Suprapubic skin (tissue), 4 donors: ENCODE data around the gene NDOR1.

Source experiments
- EP300 ChIP-seq: sonication (generic); formaldehyde crosslinking; IDR thresholded peaks from one replicate; pipeline ENCODE4 v1.6.1; 2017; ENCODE audit warnings: antibody characterized with exemption
- POLR2A ChIP-seq, 2 donors: fragments of 450-650 bp; IDR thresholded peaks; one replicate each; pipeline ENCODE4 v1.6.1; 2017; ENCODE audit warnings: antibody characterized with exemption in 2 of 2, mild to moderate bottlenecking in 2 of 2, moderate library complexity in 2 of 2
- POLR2AphosphoS5 ChIP-seq, 3 donors: sonication (generic); formaldehyde crosslinking; IDR thresholded peaks; one replicate each; pipeline ENCODE4 v1.6.1; 2017; ENCODE audit warnings: antibody characterized with exemption in 3 of 3
- TF ChIP-seq, protein P1 (sequence below), 2 donors: fragments of 200-600 bp in 1 of 2; fragments of 450-650 bp in 1 of 2; sonication (generic) in 1 of 2; IDR thresholded peaks; one replicate each; pipeline ENCODE4 v1.5.1; 2016 to 2019; ENCODE audit warnings: antibody characterized with exemption in 2 of 2, mild to moderate bottlenecking in 1 of 2, moderate library complexity in 1 of 2

DNA sequence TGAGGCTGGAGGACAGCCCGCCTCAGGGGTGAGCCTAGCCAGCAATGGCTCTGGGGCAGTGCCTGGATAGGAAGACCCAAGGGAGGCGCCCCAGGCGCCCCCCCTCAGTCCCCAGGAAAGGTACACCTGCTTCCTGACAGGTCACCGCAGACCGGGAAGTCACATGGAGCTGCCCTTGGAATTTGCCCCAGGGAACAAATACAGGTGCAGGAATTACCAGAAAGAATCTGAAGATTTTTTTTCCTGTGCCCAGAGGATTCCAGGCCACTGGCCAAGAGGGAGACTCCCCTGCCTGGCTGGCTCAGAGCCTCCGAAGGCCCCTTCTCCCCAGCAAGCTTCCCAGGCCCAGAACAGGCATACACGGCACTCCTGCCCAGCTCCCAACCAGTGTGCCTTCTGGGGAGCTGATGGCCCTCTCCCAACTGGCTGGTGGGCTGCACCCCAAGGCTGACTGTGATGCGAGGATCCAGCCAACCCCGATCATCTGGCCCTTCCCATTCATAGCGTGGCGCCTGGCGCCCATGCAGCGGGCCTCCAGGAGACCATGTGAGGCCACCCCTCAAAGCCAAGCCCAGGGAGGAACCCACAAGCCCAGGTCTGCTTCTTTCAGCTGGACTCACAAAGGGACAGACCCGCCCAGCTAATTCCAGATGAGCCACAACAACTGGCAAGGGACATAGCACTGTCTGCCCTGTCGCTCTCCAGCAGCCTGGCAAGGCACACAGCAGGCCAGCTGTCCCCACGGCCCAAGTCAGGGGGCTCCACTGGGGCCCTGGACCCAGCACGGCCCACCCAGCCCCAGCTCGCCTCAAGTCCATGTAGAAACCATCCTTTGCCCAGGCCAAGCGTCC is 7.2 kb upstream of the NDOR1 start:
- TF ChIP-seq, protein P1, sequence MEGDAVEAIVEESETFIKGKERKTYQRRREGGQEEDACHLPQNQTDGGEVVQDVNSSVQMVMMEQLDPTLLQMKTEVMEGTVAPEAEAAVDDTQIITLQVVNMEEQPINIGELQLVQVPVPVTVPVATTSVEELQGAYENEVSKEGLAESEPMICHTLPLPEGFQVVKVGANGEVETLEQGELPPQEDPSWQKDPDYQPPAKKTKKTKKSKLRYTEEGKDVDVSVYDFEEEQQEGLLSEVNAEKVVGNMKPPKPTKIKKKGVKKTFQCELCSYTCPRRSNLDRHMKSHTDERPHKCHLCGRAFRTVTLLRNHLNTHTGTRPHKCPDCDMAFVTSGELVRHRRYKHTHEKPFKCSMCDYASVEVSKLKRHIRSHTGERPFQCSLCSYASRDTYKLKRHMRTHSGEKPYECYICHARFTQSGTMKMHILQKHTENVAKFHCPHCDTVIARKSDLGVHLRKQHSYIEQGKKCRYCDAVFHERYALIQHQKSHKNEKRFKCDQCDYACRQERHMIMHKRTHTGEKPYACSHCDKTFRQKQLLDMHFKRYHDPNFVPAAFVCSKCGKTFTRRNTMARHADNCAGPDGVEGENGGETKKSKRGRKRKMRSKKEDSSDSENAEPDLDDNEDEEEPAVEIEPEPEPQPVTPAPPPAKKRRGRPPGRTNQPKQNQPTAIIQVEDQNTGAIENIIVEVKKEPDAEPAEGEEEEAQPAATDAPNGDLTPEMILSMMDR (IDR thresholded peaks at IDR 0.05): no peak
- TF ChIP-seq POLR2AphosphoS5 (IDR thresholded peaks at IDR 0.05) (no peak), POLR2A (IDR thresholded peaks at IDR 0.05) (no peak), EP300 (no peak)
